ENCODE results near the gene AIP. TPM values are rescaled to one million over a fixed set of nuclear protein-coding genes. Genes with fewer than 3 reads are reported as not detected.

AIP gene
- total RNA-seq, 2 donors from 2014 or later = 64.8 to 76.9 TPM

DNA sequence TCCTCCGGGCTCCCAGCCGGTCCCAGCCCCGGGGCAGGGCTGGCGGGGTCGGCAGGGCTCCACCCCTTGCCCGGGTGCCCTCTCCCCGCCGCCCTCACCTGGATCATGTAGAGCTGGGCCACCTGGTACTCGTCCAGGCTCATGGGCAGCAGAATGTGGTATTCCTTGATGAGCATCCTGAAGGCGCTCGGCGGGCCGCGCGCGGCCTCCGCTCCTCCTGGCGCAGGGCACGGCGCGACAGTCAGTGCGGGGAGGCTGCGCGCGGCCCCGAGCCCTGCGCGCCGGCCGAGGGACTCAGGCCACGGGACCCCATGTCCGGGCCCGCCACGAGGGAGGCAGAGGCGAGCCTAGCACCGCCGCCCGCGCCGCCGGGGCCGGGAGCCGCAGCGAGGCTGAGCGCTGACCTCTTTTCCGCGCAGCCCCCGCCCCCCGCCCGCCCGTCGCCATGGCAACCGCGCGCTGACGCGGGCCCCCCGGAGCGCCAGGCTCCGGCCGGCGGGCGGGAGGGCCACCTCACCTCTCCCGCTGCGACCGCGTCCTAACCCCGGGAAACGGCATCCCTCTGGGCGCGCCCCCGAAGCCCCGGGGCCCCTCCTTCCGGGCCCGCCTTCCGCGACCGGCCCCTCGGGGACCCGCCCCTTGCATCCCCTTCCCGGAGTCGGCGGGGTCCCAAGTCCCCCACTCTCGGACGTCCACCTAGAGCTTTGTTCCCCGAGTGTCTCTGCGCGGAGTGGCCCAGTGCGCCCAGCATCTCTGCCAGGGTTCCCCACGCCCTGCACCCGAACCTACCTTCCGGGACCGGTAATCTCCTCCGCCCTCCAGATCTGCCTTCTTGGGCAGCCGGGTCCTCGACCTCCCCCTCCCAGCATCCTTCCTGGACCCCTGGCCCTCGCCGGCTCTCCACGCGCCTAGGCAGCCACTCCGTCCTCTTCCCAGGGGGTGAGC, 21.5 kb downstream of the AIP start:
- peak overlapping the region; percentile 96 to 98 for H3K27ac ChIP-seq
- H3K4me1 ChIP-seq (ENCODE audit: control insufficient read depth in 1 of 2, low read depth in 2 of 2) = peaks cover 21 to 50% of the 10 kb centered on the region in 2 donors
- no peaks in the 10 kb centered on the region for H3K27me3 ChIP-seq (replicated peaks; ENCODE audit: insufficient read depth)
- ATAC-seq (ENCODE audit: insufficient number of reproducible peaks, low FRiP score, low read depth) = no peak
- DNase-seq (ENCODE audit: low spot score) = no peak
- TF ChIP-seq, protein P1, sequence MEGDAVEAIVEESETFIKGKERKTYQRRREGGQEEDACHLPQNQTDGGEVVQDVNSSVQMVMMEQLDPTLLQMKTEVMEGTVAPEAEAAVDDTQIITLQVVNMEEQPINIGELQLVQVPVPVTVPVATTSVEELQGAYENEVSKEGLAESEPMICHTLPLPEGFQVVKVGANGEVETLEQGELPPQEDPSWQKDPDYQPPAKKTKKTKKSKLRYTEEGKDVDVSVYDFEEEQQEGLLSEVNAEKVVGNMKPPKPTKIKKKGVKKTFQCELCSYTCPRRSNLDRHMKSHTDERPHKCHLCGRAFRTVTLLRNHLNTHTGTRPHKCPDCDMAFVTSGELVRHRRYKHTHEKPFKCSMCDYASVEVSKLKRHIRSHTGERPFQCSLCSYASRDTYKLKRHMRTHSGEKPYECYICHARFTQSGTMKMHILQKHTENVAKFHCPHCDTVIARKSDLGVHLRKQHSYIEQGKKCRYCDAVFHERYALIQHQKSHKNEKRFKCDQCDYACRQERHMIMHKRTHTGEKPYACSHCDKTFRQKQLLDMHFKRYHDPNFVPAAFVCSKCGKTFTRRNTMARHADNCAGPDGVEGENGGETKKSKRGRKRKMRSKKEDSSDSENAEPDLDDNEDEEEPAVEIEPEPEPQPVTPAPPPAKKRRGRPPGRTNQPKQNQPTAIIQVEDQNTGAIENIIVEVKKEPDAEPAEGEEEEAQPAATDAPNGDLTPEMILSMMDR (IDR thresholded peaks at IDR 0.05) = no peak
- H3K9me3 ChIP-seq = no peaks in the 10 kb centered on the region
- H3K36me3 ChIP-seq = no peaks in the 10 kb centered on the region
- peak overlapping the region; percentile 75 for H3K4me3 ChIP-seq

DNA sequence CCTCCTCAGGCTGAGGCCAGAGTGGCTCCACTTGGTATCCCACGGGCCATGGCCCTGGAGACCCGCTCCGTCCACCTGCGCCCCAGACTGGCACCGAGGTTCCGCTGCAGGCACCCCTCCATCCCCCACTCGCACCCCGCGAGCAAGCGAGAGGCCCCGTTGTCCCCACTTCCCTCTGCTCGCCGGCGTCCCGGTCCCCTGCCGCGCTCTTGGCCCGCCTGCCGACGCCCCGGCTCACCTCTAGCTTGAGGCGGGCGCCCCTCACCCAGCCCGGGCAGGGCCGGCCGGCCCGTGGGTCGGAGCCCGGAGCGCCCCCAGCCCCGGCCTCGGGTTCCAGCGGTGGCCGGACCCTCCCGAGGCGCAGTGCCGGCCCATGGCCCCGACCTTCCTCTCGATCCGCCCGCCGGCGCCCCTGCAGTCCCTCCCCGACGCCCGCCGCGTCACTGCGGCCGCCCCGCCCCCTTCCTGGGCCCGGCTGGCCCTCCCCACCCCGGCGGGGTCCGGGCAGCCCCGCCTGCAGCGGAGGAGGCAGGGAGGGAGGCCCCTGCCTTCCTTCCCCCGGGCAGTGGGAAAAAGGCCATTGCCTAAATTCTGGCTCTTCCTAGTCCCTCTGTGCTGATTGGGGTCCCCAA, 22.2 kb downstream of the AIP start, which contains the start of gene PITPNM1:
Gene PITPNM1 (minus strand): TSS at position 414 of the 632 bp plus-strand sequence. CDS start 1,183 bp downstream, outside the sequence.
- H3K4me1 ChIP-seq (ENCODE audit: control insufficient read depth in 1 of 2, low read depth in 2 of 2) = peaks cover 21 to 50% of the 10 kb centered on the region in 2 donors
- DNase-seq (ENCODE audit: low spot score) = no peak
- H3K27me3 ChIP-seq (replicated peaks; ENCODE audit: insufficient read depth) = no peaks in the 10 kb centered on the region
- no peak for ATAC-seq (ENCODE audit: insufficient number of reproducible peaks, low FRiP score, low read depth)
- peak within 1 kb of the TSS; percentile 96 to 98 for H3K27ac ChIP-seq
- peak within 1 kb of the TSS; percentile 84 for H3K4me3 ChIP-seq
- TF ChIP-seq, protein P1 (IDR thresholded peaks at IDR 0.05) = no peak
- H3K9me3 ChIP-seq = no peaks in the 10 kb centered on the region
- H3K36me3 ChIP-seq = no peaks in the 10 kb centered on the region

DNA sequence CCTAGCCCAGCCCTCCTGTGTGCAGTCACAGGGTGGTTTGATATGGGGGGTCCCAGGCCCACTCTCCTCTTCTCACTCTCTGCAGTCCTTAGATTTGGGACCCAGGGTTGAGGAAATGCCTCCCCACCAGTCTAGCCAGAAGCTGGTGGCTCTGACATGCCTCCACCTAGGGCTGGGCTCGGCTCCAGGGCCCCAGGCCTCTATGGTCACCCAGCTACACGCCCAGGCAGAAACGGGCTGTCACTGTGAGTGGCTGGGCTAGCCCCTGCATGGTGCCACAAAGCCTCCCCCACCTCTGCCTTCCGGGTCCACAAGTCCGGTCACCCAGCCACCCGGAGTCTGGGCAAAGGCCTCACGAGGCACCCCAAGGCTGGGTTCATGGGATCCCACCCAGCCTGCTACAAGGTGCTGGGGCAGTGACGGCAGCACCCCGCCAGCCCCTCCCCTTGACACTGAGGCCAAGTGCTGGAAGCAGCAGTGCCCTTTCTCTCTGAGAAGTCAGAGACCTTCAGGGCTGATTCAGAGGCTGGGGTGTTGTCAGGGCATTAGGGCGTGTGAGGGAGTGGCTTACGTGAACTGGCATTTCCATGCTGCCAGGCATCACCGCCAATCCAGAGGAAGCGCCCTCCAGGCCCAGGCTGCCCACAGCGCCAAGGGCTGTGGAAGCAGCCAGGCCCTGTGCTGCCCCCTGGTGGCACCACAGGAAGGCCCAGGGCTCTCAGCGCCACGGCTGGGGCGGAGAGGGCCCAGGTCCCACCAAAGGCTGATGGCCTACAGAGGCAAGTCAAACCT, 23.0 kb downstream of the AIP start:
- peak; percentile 40 for ATAC-seq (ENCODE audit: insufficient number of reproducible peaks, low FRiP score, low read depth)
- H3K4me3 ChIP-seq = peak overlapping the region; percentile 84

DNA sequence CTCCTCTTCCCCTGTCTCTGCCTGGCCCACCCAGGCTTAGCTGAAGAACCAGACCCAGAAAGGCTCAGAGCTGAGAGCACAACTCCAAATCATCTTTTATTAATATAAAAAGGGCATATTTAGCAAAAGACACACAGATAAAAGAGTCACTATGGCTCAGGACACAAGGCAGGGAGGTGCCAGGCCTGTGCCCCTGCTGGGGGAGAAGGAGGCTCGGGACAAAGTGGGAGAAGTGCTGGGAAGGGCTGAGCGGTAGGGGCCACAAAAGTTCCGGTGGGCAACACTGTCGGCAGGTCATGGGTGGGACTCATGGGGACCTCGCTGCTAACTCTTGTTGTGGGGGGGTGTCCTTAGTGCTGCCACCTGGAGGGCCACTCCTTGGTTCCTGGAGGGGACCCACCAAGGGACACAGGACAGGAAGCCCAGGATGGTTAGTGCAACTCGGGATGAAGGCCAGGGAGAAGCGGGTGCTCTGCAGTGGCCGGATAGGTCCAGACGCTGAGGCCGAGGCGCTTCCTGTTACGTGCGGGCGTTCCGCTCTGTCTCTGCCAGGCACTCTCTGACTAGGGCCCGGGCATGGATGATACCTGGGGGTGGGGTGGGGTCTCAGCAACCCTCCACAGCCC, 23.7 kb downstream of the AIP start:
- peaks cover 21 to 50% of the 10 kb centered on the region in 2 donors for H3K4me1 ChIP-seq (ENCODE audit: control insufficient read depth in 1 of 2, low read depth in 2 of 2)
- ATAC-seq (ENCODE audit: insufficient number of reproducible peaks, low FRiP score, low read depth) = no peak
- H3K36me3 ChIP-seq = no peaks in the 10 kb centered on the region
- H3K4me3 ChIP-seq = peak overlapping the region; percentile 84
- H3K27me3 ChIP-seq (replicated peaks; ENCODE audit: insufficient read depth) = no peaks in the 10 kb centered on the region
- DNase-seq (ENCODE audit: low spot score) = no peak
- TF ChIP-seq, protein P1 (IDR thresholded peaks at IDR 0.05) = peak; percentile 30
- no peaks in the 10 kb centered on the region for H3K9me3 ChIP-seq
- H3K27ac ChIP-seq = peak overlapping the region; percentile 96 to 98

More for the DNA sequence above, 23.0 kb downstream of the AIP start:
- Histone ChIP-seq H3K36me3 (no peaks in the 10 kb centered on the region), H3K4me1 (ENCODE audit: control insufficient read depth in 1 of 2, low read depth in 2 of 2) (peaks cover 21 to 50% of the 10 kb centered on the region in 2 donors), H3K27me3 (replicated peaks; ENCODE audit: insufficient read depth) (no peaks in the 10 kb centered on the region), H3K9me3 (no peaks in the 10 kb centered on the region), H3K27ac (peak overlapping the region; percentile 96 to 98)
- peak; percentile 83 for DNase-seq (ENCODE audit: low spot score)
- TF ChIP-seq, protein P1 (IDR thresholded peaks at IDR 0.05) = peak; percentile 98
